ENCODE data around the gene FDXR.

FDXR gene

DNA sequence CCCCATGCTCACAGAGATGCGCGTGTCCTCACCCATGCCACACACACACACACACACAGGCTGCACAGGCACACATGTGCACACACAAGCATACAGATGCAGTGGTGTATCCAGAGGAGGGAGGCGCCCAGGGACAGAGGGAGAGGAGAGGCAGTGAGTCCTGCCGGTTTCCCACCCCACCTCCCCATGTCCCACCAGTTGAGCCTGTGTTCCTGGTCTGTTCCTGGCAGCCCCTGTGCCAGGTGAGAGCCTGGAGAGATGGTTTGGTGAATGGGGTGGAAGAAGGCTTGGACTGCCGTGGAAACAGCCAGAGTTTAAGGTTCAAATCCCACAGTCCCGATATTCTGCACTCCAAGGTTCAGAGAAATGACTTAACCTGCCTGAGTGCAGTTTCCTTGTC, 30.9 kb upstream of the FDXR start:
- Histone ChIP-seq H3K18ac (ENCODE audit: low read length) (no peak overlapping the region), H3K23ac (ENCODE audit: low read length) (no peak overlapping the region), H3K9me3 (ENCODE audit: insufficient read depth, low read depth, low read length) (peaks cover 7% of the 10 kb centered on the region), H2BK5ac (ENCODE audit: low read depth, low read length, poor library complexity) (no peak overlapping the region), H4K12ac (ENCODE audit: low read depth, low read length) (no peak overlapping the region), H3K79me1 (ENCODE audit: low read length) (peaks cover 6% of the 10 kb centered on the region), H3K4me3 (ENCODE audit: low read depth, low read length) (no peak overlapping the region), H2AK5ac (ENCODE audit: low read length) (no peak overlapping the region), H2BK120ac (ENCODE audit: insufficient read depth, low read length, poor library complexity) (no peak overlapping the region), H3K4ac (ENCODE audit: low read depth, low read length) (no peak overlapping the region), H2BK12ac (ENCODE audit: low read length) (no peak overlapping the region), H4K91ac (ENCODE audit: low read depth, low read length) (no peak overlapping the region), H3K79me2 (ENCODE audit: control insufficient read depth, insufficient read depth, low read length, poor library complexity) (no peaks in the 10 kb centered on the region), H3K4me2 (ENCODE audit: low read length) (no peak overlapping the region), H3K14ac (ENCODE audit: low read length) (no peak overlapping the region), H3K27me3 (ENCODE audit: insufficient read depth, low read length) (no peaks in the 10 kb centered on the region), H4K8ac (ENCODE audit: low read depth, low read length) (no peak overlapping the region), H3K27ac (ENCODE audit: low read depth, low read length) (no peak overlapping the region), H3K36me3 (ENCODE audit: control insufficient read depth in 1 of 2, insufficient read depth in 2 of 2, low read length in 2 of 2) (no peaks in the 10 kb centered on the region), H3K9ac (ENCODE audit: low read length) (no peak overlapping the region), H2AFZ (ENCODE audit: insufficient read depth, low read length, poor library complexity) (no peak overlapping the region), H3K4me1 (ENCODE audit: control insufficient read depth in 1 of 2, insufficient read depth in 2 of 2, low read length in 2 of 2) (peaks cover 4 to 12% of the 10 kb centered on the region in 2 experiments)
- WGBS (ENCODE audit: extremely low coverage, insufficient coverage, insufficient read length), result no CpG with 5 or more reads among the region's 6 CpGs
- DNase-seq, result no peak

DNA sequence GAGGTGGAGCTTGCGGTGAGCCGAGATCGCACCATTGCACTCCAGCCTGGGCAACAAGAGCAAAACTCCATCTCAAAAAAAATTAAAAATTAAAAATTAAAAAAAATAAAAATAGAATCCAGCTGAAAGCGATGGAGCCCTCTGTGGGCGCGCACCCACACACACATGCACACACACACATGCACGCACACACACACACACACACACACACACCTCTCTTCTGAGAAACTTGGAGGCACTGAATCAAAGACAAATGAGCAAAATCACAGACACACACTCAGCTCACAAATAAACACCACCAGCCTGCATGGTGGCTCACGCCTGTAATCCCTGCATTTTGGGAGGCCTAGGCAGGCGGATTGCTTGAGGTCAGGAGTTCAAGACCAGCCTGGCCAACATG, 30.2 kb upstream of the FDXR start:
- Histone ChIP-seq H3K27me3 (ENCODE audit: insufficient read depth, low read length) (no peaks in the 10 kb centered on the region), H3K79me2 (ENCODE audit: control insufficient read depth, insufficient read depth, low read length, poor library complexity) (no peaks in the 10 kb centered on the region), H2BK120ac (ENCODE audit: insufficient read depth, low read length, poor library complexity) (no peak overlapping the region), H3K9ac (ENCODE audit: low read length) (no peak overlapping the region), H3K4me3 (ENCODE audit: low read depth, low read length) (no peak overlapping the region), H4K12ac (ENCODE audit: low read depth, low read length) (no peak overlapping the region), H3K4ac (ENCODE audit: low read depth, low read length) (no peak overlapping the region), H3K18ac (ENCODE audit: low read length) (no peak overlapping the region), H2BK5ac (ENCODE audit: low read depth, low read length, poor library complexity) (no peak overlapping the region), H3K36me3 (ENCODE audit: control insufficient read depth in 1 of 2, insufficient read depth in 2 of 2, low read length in 2 of 2) (no peaks in the 10 kb centered on the region), H3K14ac (ENCODE audit: low read length) (no peak overlapping the region), H4K91ac (ENCODE audit: low read depth, low read length) (no peak overlapping the region), H3K4me2 (ENCODE audit: low read length) (no peak overlapping the region), H2AFZ (ENCODE audit: insufficient read depth, low read length, poor library complexity) (no peak overlapping the region), H3K9me3 (ENCODE audit: insufficient read depth, low read depth, low read length) (peaks cover 7% of the 10 kb centered on the region), H2BK12ac (ENCODE audit: low read length) (no peak overlapping the region), H4K8ac (ENCODE audit: low read depth, low read length) (no peak overlapping the region), H2AK5ac (ENCODE audit: low read length) (no peak overlapping the region), H3K23ac (ENCODE audit: low read length) (no peak overlapping the region), H3K79me1 (ENCODE audit: low read length) (peaks cover 6% of the 10 kb centered on the region), H3K4me1 (ENCODE audit: control insufficient read depth in 1 of 2, insufficient read depth in 2 of 2, low read length in 2 of 2) (peaks cover 2 to 8% of the 10 kb centered on the region in 2 experiments), H3K27ac (ENCODE audit: low read depth, low read length) (no peak overlapping the region)
- DNase-seq, result no peak
- no CpG with 5 or more reads among the region's 9 CpGs for WGBS (ENCODE audit: extremely low coverage, insufficient coverage, insufficient read length)

DNA sequence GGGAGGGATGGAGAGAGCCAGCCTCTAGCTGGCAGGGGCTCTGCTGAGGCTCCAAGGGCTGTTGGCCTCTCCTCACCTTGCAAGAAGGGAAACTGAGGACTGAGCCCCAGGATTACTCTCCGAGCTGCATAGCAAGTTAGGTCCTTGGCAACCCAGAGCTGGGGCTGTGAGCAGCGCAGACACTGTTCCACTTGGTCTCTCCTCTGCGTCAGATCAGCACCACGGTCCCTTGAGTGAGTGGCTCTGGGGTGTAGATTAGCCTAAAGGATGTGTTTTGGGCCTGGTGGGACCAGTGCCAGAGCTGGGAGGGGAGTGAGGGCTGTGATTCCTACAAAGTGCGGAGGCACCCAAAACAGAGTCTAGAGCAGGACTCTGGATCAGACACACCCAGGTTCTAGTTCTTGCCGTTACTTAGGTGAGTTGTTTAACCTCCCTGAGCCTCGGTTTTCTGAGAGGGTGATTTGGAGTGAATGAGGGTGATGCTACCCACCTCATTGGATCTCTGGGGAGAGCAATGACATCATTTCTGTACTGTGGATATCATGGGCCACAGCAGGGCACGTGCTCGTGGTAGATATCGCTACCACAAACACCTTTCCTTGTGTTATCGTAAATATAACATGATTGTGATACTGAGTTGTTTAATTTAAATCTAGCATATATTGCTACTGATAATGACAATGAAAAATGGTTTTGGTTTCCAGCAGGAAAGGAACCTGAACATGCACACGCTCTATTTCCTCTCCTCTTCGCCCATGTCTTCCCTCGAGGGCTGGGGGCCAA, 28.8 kb upstream of the FDXR start:
- WGBS (ENCODE audit: extremely low coverage, insufficient coverage, insufficient read length), result no CpG with 5 or more reads among the region's 14 CpGs
- Histone ChIP-seq H4K8ac (ENCODE audit: low read depth, low read length) (no peak overlapping the region), H3K27me3 (ENCODE audit: insufficient read depth, low read length) (no peaks in the 10 kb centered on the region), H4K91ac (ENCODE audit: low read depth, low read length) (no peak overlapping the region), H2BK12ac (ENCODE audit: low read length) (no peak overlapping the region), H2AFZ (ENCODE audit: insufficient read depth, low read length, poor library complexity) (no peak overlapping the region), H3K4ac (ENCODE audit: low read depth, low read length) (no peak overlapping the region), H3K4me2 (ENCODE audit: low read length) (no peak overlapping the region), H3K14ac (ENCODE audit: low read length) (no peak overlapping the region), H4K12ac (ENCODE audit: low read depth, low read length) (no peak overlapping the region), H3K18ac (ENCODE audit: low read length) (no peak overlapping the region), H3K79me1 (ENCODE audit: low read length) (no peaks in the 10 kb centered on the region), H3K4me3 (ENCODE audit: low read depth, low read length) (no peak overlapping the region), H3K9ac (ENCODE audit: low read length) (no peak overlapping the region), H3K36me3 (ENCODE audit: control insufficient read depth in 1 of 2, insufficient read depth in 2 of 2, low read length in 2 of 2) (no peaks in the 10 kb centered on the region), H2AK5ac (ENCODE audit: low read length) (no peak overlapping the region), H3K23ac (ENCODE audit: low read length) (no peak overlapping the region), H3K4me1 (ENCODE audit: control insufficient read depth in 1 of 2, insufficient read depth in 2 of 2, low read length in 2 of 2) (no peaks in the 10 kb centered on the region), H3K9me3 (ENCODE audit: insufficient read depth, low read depth, low read length) (peaks cover 7% of the 10 kb centered on the region), H2BK5ac (ENCODE audit: low read depth, low read length, poor library complexity) (no peak overlapping the region), H3K79me2 (ENCODE audit: control insufficient read depth, insufficient read depth, low read length, poor library complexity) (no peaks in the 10 kb centered on the region), H2BK120ac (ENCODE audit: insufficient read depth, low read length, poor library complexity) (no peak overlapping the region), H3K27ac (ENCODE audit: low read depth, low read length) (no peak overlapping the region)
- no peak for DNase-seq

DNA sequence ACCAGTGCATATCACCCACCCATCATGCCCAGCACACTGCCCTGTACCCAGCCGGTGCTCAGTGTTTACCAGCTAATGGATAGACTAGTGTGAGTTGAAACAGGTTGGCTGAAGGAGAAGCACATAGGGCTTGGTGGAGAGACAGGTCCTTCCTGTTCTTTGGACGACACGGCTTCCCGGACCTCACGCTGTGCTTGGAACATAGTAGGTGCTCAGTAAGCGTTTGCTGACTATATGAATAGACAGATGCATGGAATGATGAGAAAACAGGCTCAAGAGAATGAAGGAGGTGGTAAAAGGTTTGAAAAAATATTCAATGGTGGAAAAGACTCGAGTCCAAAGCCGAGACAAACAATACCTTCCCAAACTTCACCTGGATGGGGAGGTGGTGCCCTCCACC, 27.4 kb upstream of the FDXR start:
- Histone ChIP-seq H3K9ac (ENCODE audit: low read length) (no peak overlapping the region), H2AFZ (ENCODE audit: insufficient read depth, low read length, poor library complexity) (no peak overlapping the region), H3K9me3 (ENCODE audit: insufficient read depth, low read depth, low read length) (peaks cover 7% of the 10 kb centered on the region), H3K79me2 (ENCODE audit: control insufficient read depth, insufficient read depth, low read length, poor library complexity) (no peaks in the 10 kb centered on the region), H3K4me1 (ENCODE audit: control insufficient read depth in 1 of 2, insufficient read depth in 2 of 2, low read length in 2 of 2) (no peaks in the 10 kb centered on the region), H2BK5ac (ENCODE audit: low read depth, low read length, poor library complexity) (no peak overlapping the region), H3K27me3 (ENCODE audit: insufficient read depth, low read length) (no peaks in the 10 kb centered on the region), H3K4ac (ENCODE audit: low read depth, low read length) (no peak overlapping the region), H2BK120ac (ENCODE audit: insufficient read depth, low read length, poor library complexity) (no peak overlapping the region), H3K4me2 (ENCODE audit: low read length) (no peak overlapping the region), H3K79me1 (ENCODE audit: low read length) (no peaks in the 10 kb centered on the region), H2AK5ac (ENCODE audit: low read length) (no peak overlapping the region), H3K18ac (ENCODE audit: low read length) (no peak overlapping the region), H3K14ac (ENCODE audit: low read length) (no peak overlapping the region), H4K8ac (ENCODE audit: low read depth, low read length) (no peak overlapping the region), H3K23ac (ENCODE audit: low read length) (no peak overlapping the region), H3K36me3 (ENCODE audit: control insufficient read depth in 1 of 2, insufficient read depth in 2 of 2, low read length in 2 of 2) (no peaks in the 10 kb centered on the region), H3K27ac (ENCODE audit: low read depth, low read length) (no peak overlapping the region), H4K12ac (ENCODE audit: low read depth, low read length) (no peak overlapping the region), H3K4me3 (ENCODE audit: low read depth, low read length) (no peak overlapping the region), H4K91ac (ENCODE audit: low read depth, low read length) (no peak overlapping the region), H2BK12ac (ENCODE audit: low read length) (no peak overlapping the region)
- no CpG with 5 or more reads among the region's 8 CpGs for WGBS (ENCODE audit: extremely low coverage, insufficient coverage, insufficient read length)
- no peak for DNase-seq

All from trophoblast cell (in vitro differentiated cells and primary cell).